Mesothelial cell of epicardium (in vitro differentiated cells): ENCODE measurements around the gene SLC2A5. TPM values are rescaled to one million over a fixed set of nuclear protein-coding genes. Genes with fewer than 3 reads are reported as not detected.

ENCODE experiments used
- DNase-seq, 2 experiments: peaks; one replicate each; pipeline ENCODE4 v3.0.0; 2021; ENCODE audit warnings: low spot score in 2 of 2; ENCODE audit not compliant: unreplicated experiment in 2 of 2
- H3K27ac Mint-ChIP-seq: 2 replicates; pipeline ENCODE4 v1.8.0; 2021; ENCODE audit warnings: mixed read lengths
- H3K27me3 Mint-ChIP-seq: 2 replicates; pipeline ENCODE4 v1.8.0; 2021; ENCODE audit warnings: low read depth, mixed read lengths
- H3K36me3 Mint-ChIP-seq: 2 replicates; pipeline ENCODE4 v1.8.0; 2021; ENCODE audit warnings: mixed read lengths
- H3K4me1 Mint-ChIP-seq: 2 replicates; pipeline ENCODE4 v1.8.0; 2021; ENCODE audit warnings: mixed read lengths
- H3K4me3 Mint-ChIP-seq: 2 replicates; pipeline ENCODE4 v1.8.0; 2021; ENCODE audit warnings: mild to moderate bottlenecking, moderate library complexity, mixed read lengths
- H3K9me3 Mint-ChIP-seq: 2 replicates; pipeline ENCODE4 v1.8.0; 2021; ENCODE audit warnings: mixed read lengths
- CTCF ChIP-seq: fragments of 200-600 bp; sonication (generic); IDR thresholded peaks from one replicate; pipeline ENCODE4 v1.5.0; 2021; ENCODE audit warnings: antibody characterized with exemption; ENCODE audit not compliant: unreplicated experiment
- total RNA-seq: library from RNA; stranded (reverse); gene quantifications from 3 replicates; pipeline ENCODE4 v1.2.1, GENCODE V29; 2021

SLC2A5 gene
- 0.07 to 0.13 TPM (median 0.11 TPM) in 3 replicates for total RNA-seq

- H3K4me1 Mint-ChIP-seq, result peaks cover 11% of the 10 kb centered on the region
- H3K4me3 Mint-ChIP-seq, result no peak within 1 kb of the TSS
- no peaks in the 10 kb centered on the region for H3K36me3 Mint-ChIP-seq
Observed at GRCh38 chr1:9069326-9070100, at the start of gene SLC2A5. SLC2A5 (minus strand) TSS chr1:9069635; CDS start chr1:9069536, 99 bp downstream.

GRCh38 chr1:9118186-9118585 lies 48.8 kb upstream of the SLC2A5 start:
- no peak overlapping the region for H3K4me3 Mint-ChIP-seq
- no peak overlapping the region for H3K27ac Mint-ChIP-seq
- H3K4me1 Mint-ChIP-seq, result peaks cover 4% of the 10 kb centered on the region
- DNase-seq, result no peak
- H3K27me3 Mint-ChIP-seq, result no peaks in the 10 kb centered on the region
- no peak for TF ChIP-seq CTCF
- peaks cover 5% of the 10 kb centered on the region for H3K36me3 Mint-ChIP-seq
- H3K9me3 Mint-ChIP-seq, result no peaks in the 10 kb centered on the region

More at GRCh38 chr1:9069326-9070100, at the start of gene SLC2A5:
- DNase-seq, result no peak
- TF ChIP-seq CTCF, result no peak
- Mint-ChIP-seq H3K9me3 (no peaks in the 10 kb centered on the region), H3K27me3 (no peaks in the 10 kb centered on the region), H3K27ac (no peak within 1 kb of the TSS)

- no peak for TF ChIP-seq CTCF
- Mint-ChIP-seq H3K4me1 (peaks cover 4% of the 10 kb centered on the region), H3K27me3 (no peaks in the 10 kb centered on the region), H3K9me3 (no peaks in the 10 kb centered on the region), H3K4me3 (no peak overlapping the region), H3K27ac (no peak overlapping the region), H3K36me3 (peaks cover 3% of the 10 kb centered on the region)
- no peak for DNase-seq
Observed at GRCh38 chr1:9115351-9116205, 46.1 kb upstream of the SLC2A5 start.

- Mint-ChIP-seq H3K9me3 (no peaks in the 10 kb centered on the region), H3K36me3 (peaks cover 2% of the 10 kb centered on the region), H3K4me1 (peaks cover 6% of the 10 kb centered on the region), H3K27me3 (no peaks in the 10 kb centered on the region), H3K4me3 (no peak overlapping the region), H3K27ac (no peak overlapping the region)
- no peak for TF ChIP-seq CTCF
- DNase-seq, result no peak
Observed at GRCh38 chr1:9112961-9113880, 43.8 kb upstream of the SLC2A5 start.

- peaks cover 6% of the 10 kb centered on the region for H3K36me3 Mint-ChIP-seq
- H3K4me3 Mint-ChIP-seq, result no peak overlapping the region
- no peak overlapping the region for H3K27ac Mint-ChIP-seq
- peaks cover 8% of the 10 kb centered on the region for H3K4me1 Mint-ChIP-seq
- TF ChIP-seq CTCF, result no peak
- no peaks in the 10 kb centered on the region for H3K9me3 Mint-ChIP-seq
- no peaks in the 10 kb centered on the region for H3K27me3 Mint-ChIP-seq
- no peak for DNase-seq
Observed at GRCh38 chr1:9111957-9112356, 42.5 kb upstream of the SLC2A5 start.
